GM12801 (cell line): ENCODE measurements around the gene LRP1.

ENCODE experiments used
- CTCF ChIP-seq: IDR thresholded peaks from one replicate; pipeline ENCODE4 v1.5.1; 2011; ENCODE audit warnings: control low read depth; ENCODE audit not compliant: insufficient read length; ENCODE audit errors: extremely low read depth

Gene LRP1

GRCh38 chr12:57185403-57185802, 57.1 kb downstream of the LRP1 start:
- no peak for TF ChIP-seq CTCF

- no peak for TF ChIP-seq CTCF
Observed at GRCh38 chr12:57185906-57186508, 57.7 kb downstream of the LRP1 start.

- TF ChIP-seq CTCF: no peak
Observed at GRCh38 chr12:57187222-57188089, 59.2 kb downstream of the LRP1 start.

GRCh38 chr12:57188090-57188425, 59.8 kb downstream of the LRP1 start:
- TF ChIP-seq CTCF: no peak

- TF ChIP-seq CTCF: no peak
Observed at GRCh38 chr12:57190037-57190436, 61.8 kb downstream of the LRP1 start.

- no peak for TF ChIP-seq CTCF
Observed at GRCh38 chr12:57190821-57191220, 62.5 kb downstream of the LRP1 start.

- no peak for TF ChIP-seq CTCF
Observed at GRCh38 chr12:57191410-57191809, 63.1 kb downstream of the LRP1 start.
